HEK293 (cell line): ENCODE measurements around the gene SERPINB13.

Source experiments
- KLF16 ChIP-seq: fragments of 450-650 bp; formaldehyde crosslinking; IDR thresholded peaks from 2 replicates; pipeline ENCODE4 v1.5.1; 2017; ENCODE audit warnings: missing biosample characterization, missing genetic modification characterization
- MEIS1 ChIP-seq: sonication (generic); formaldehyde crosslinking; IDR thresholded peaks from 2 replicates; pipeline ENCODE4 v1.8.1; 2022; ENCODE audit warnings: missing genetic modification reagents, mild to moderate bottlenecking, borderline replicate concordance
- SP2 ChIP-seq: fragments of 450-650 bp; formaldehyde crosslinking; IDR thresholded peaks from 2 replicates; pipeline ENCODE4 v1.5.1; 2016; ENCODE audit warnings: missing biosample characterization, missing genetic modification characterization
- TCF7L2 ChIP-seq: IDR thresholded peaks from 2 replicates; pipeline ENCODE4 v1.6.1; 2011; ENCODE audit warnings: low read depth, mild to moderate bottlenecking, inconsistent platforms, low read length, moderate library complexity, borderline replicate concordance
- ZBTB7A ChIP-seq: fragments of 450-650 bp; formaldehyde crosslinking; IDR thresholded peaks from 2 replicates; pipeline ENCODE4 v1.5.1; 2016; ENCODE audit warnings: low read depth, missing biosample characterization, missing genetic modification characterization
- ZNF221 ChIP-seq: fragments of 450-650 bp; formaldehyde crosslinking; IDR thresholded peaks from 2 replicates; pipeline ENCODE4 v1.5.1; 2017; ENCODE audit warnings: missing biosample characterization, missing genetic modification characterization, borderline replicate concordance
- ZNF274 ChIP-seq, 2 experiments: fragments of 200-500 bp in 1 of 2; fragments of 450-650 bp in 1 of 2; sonication (Bioruptor generic) in 1 of 2; formaldehyde crosslinking in 1 of 2; IDR thresholded peaks; 2 replicates each; pipeline versions ENCODE4 v1.5.1 to v1.6.1; 2014 to 2016; ENCODE audit warnings: borderline replicate concordance in 1 of 2, inconsistent platforms in 1 of 2, low read length in 1 of 2, missing biosample characterization in 1 of 2, missing genetic modification characterization in 1 of 2
- ZNF501 ChIP-seq: fragments of 450-650 bp; formaldehyde crosslinking; IDR thresholded peaks from 2 replicates; pipeline ENCODE4 v1.5.1; 2016; ENCODE audit warnings: missing biosample characterization, missing genetic modification characterization
- ZNF549 ChIP-seq: fragments of 450-650 bp; IDR thresholded peaks from 2 replicates; pipeline ENCODE4 v1.5.1; 2018; ENCODE audit warnings: missing biosample characterization, missing genetic modification characterization, mild to moderate bottlenecking, inconsistent platforms, moderate library complexity
- ZNF670 ChIP-seq: fragments of 450-650 bp; formaldehyde crosslinking; IDR thresholded peaks from 2 replicates; pipeline ENCODE4 v1.5.1; 2016; ENCODE audit warnings: missing biosample characterization, missing genetic modification characterization, low read depth
- ZNF785 ChIP-seq: fragments of 450-650 bp; formaldehyde crosslinking; IDR thresholded peaks from 2 replicates; pipeline ENCODE4 v1.5.1; 2016; ENCODE audit warnings: missing biosample characterization, missing genetic modification characterization
- ZSCAN30 ChIP-seq: fragments of 450-650 bp; IDR thresholded peaks from 2 replicates; pipeline ENCODE4 v1.5.1; 2018; ENCODE audit warnings: missing biosample characterization, mild to moderate bottlenecking, missing genetic modification characterization, moderate library complexity
- TF ChIP-seq, protein P1 (sequence below): fragments of 450-650 bp; formaldehyde crosslinking; IDR thresholded peaks from 2 replicates; pipeline ENCODE4 v1.5.1; 2016; ENCODE audit warnings: missing biosample characterization, missing genetic modification characterization
- TF ChIP-seq, protein P2 (sequence below): fragments of 450-650 bp; formaldehyde crosslinking; IDR thresholded peaks from 2 replicates; pipeline ENCODE4 v1.5.1; 2017; ENCODE audit warnings: missing biosample characterization, missing genetic modification characterization

- no peak for TF ChIP-seq SP2 (tag by site-specific recombination)
- no peak for TF ChIP-seq ZNF549 (tag by site-specific recombination)
- no peak for TF ChIP-seq ZNF501 (tag by site-specific recombination)
- no peak for TF ChIP-seq TCF7L2
- TF ChIP-seq KLF16 (tag by site-specific recombination) = no peak
- TF ChIP-seq ZNF785 (tag by site-specific recombination) = no peak
- TF ChIP-seq, protein P1, sequence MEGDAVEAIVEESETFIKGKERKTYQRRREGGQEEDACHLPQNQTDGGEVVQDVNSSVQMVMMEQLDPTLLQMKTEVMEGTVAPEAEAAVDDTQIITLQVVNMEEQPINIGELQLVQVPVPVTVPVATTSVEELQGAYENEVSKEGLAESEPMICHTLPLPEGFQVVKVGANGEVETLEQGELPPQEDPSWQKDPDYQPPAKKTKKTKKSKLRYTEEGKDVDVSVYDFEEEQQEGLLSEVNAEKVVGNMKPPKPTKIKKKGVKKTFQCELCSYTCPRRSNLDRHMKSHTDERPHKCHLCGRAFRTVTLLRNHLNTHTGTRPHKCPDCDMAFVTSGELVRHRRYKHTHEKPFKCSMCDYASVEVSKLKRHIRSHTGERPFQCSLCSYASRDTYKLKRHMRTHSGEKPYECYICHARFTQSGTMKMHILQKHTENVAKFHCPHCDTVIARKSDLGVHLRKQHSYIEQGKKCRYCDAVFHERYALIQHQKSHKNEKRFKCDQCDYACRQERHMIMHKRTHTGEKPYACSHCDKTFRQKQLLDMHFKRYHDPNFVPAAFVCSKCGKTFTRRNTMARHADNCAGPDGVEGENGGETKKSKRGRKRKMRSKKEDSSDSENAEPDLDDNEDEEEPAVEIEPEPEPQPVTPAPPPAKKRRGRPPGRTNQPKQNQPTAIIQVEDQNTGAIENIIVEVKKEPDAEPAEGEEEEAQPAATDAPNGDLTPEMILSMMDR = no peak
- no peak for TF ChIP-seq ZBTB7A (tag by site-specific recombination)
- no peak for TF ChIP-seq ZNF221 (tag by site-specific recombination)
- no peak for TF ChIP-seq ZSCAN30
- TF ChIP-seq ZNF274 (IDR thresholded peaks at IDR 0.05; ENCODE audit: low read length) = no peak
- TF ChIP-seq ZNF274 (tag by site-specific recombination; IDR thresholded peaks at IDR 0.05; ENCODE audit: borderline replicate concordance) = no peak
- no peak for TF ChIP-seq MEIS1
- TF ChIP-seq, protein P2, sequence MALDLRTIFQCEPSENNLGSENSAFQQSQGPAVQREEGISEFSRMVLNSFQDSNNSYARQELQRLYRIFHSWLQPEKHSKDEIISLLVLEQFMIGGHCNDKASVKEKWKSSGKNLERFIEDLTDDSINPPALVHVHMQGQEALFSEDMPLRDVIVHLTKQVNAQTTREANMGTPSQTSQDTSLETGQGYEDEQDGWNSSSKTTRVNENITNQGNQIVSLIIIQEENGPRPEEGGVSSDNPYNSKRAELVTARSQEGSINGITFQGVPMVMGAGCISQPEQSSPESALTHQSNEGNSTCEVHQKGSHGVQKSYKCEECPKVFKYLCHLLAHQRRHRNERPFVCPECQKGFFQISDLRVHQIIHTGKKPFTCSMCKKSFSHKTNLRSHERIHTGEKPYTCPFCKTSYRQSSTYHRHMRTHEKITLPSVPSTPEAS = no peak
- TF ChIP-seq ZNF670 (tag by site-specific recombination) = no peak
Measured at GRCh38 chr18:63626431-63626830, 39.3 kb downstream of the SERPINB13 start.
